Activated CD8-positive, alpha-beta T cell treated with anti-CD3 and anti-CD28 coated beads for 36 hours (primary cell): ENCODE data around the gene TMEM191C. TPM values are rescaled to one million over a fixed set of nuclear protein-coding genes. Genes with fewer than 3 reads are reported as not detected.

Source experiments
- ATAC-seq: fragments of 200-7000 bp; cut with Tn5 transposase; one replicate; pipeline ENCODE4 v1.10.0; 2021; ENCODE audit warnings: mild to moderate bottlenecking, moderate library complexity
- CTCF ChIA-PET: fragments of 350-600 bp; sonication (Branson Sonifier 250); formaldehyde crosslinking; loops from one replicate; lab custom pipeline; 2021; ENCODE audit warnings: antibody characterized with exemption; lab: Charles Lee
- POLR2A ChIA-PET: fragments of 350-600 bp; sonication (Branson Sonifier 250); formaldehyde crosslinking; loops from one replicate; lab custom pipeline; 2021; ENCODE audit warnings: antibody characterized with exemption; lab: Charles Lee
- DNase-seq: peaks from one replicate; pipeline ENCODE4 v3.0.0-alpha.2; 2020
- H3K27ac Mint-ChIP-seq: one replicate; pipeline ENCODE4 v1.8.0; 2021; ENCODE audit warnings: mild to moderate bottlenecking, mixed read lengths
- H3K27me3 Mint-ChIP-seq: one replicate; pipeline ENCODE4 v1.8.0; 2021; ENCODE audit warnings: mixed read lengths
- H3K36me3 Mint-ChIP-seq: one replicate; pipeline ENCODE4 v1.8.0; 2021; ENCODE audit warnings: low read depth, mixed read lengths
- H3K4me1 Mint-ChIP-seq: one replicate; pipeline ENCODE4 v1.8.0; 2021; ENCODE audit warnings: low read depth, mixed read lengths
- H3K4me3 Mint-ChIP-seq: one replicate; pipeline ENCODE4 v1.8.0; 2021; ENCODE audit warnings: mild to moderate bottlenecking, moderate library complexity, mixed read lengths
- H3K9me3 Mint-ChIP-seq: one replicate; pipeline ENCODE4 v1.8.0; 2021; ENCODE audit warnings: mixed read lengths
- CTCF ChIP-seq: fragments of 200-600 bp; IDR thresholded peaks from one replicate; pipeline ENCODE4 v1.8.0; 2022; ENCODE audit warnings: antibody characterized with exemption, mild to moderate bottlenecking
- intact Hi-C: fragments of 100-400 bp; cut with micrococcal nuclease; formaldehyde crosslinking; loops from one replicate; pipeline ENCODE4 v1.10.0; 2022
- total RNA-seq, 2 experiments: library from RNA; stranded (reverse); gene quantifications; one replicate each; pipeline ENCODE4 v1.2.3, GENCODE V29; 2021

The TMEM191C gene
- total RNA-seq, 2 experiments from 2014 or later: 1.7 to 2.7 TPM

GRCh38 chr22:21445437-21446127, 21.6 kb upstream of the TMEM191C start:
- Mint-ChIP-seq H3K9me3 (no peaks in the 10 kb centered on the region), H3K27ac (no peak overlapping the region), H3K4me1 (no peaks in the 10 kb centered on the region), H3K4me3 (no peak overlapping the region), H3K36me3 (peaks cover 2% of the 10 kb centered on the region), H3K27me3 (no peaks in the 10 kb centered on the region)
- ChIA-PET POLR2A (no interaction called here), CTCF (no interaction called here)
- no peak for DNase-seq
- ATAC-seq: no peak
- intact Hi-C loops: no loop called here
- TF ChIP-seq CTCF: no peak

- ATAC-seq (no peak), DNase-seq (no peak)
- H3K4me3 Mint-ChIP-seq: no peak overlapping the region
- no peak for TF ChIP-seq CTCF
- H3K4me1 Mint-ChIP-seq: no peaks in the 10 kb centered on the region
- ChIA-PET POLR2A (no interaction called here), CTCF (no interaction called here)
- intact Hi-C loops: no loop called here
- H3K9me3 Mint-ChIP-seq: no peaks in the 10 kb centered on the region
- no peaks in the 10 kb centered on the region for H3K27me3 Mint-ChIP-seq
- H3K27ac Mint-ChIP-seq: no peak overlapping the region
- peaks cover 2% of the 10 kb centered on the region for H3K36me3 Mint-ChIP-seq
These were observed 20.9 kb upstream of the TMEM191C start for GRCh38 chr22:21446128-21446826.

- POLR2A ChIA-PET: no interaction called here
- no peaks in the 10 kb centered on the region for H3K27me3 Mint-ChIP-seq
These were observed 20.1 kb upstream of the TMEM191C start for GRCh38 chr22:21446827-21447690.

GRCh38 chr22:21447694-21448402, 19.3 kb upstream of the TMEM191C start:
- DNase-seq (peak; percentile 22), ATAC-seq (peak; percentile 47)
- POLR2A ChIA-PET: no interaction called here
- peaks cover 2% of the 10 kb centered on the region for H3K36me3 Mint-ChIP-seq
- H3K27me3 Mint-ChIP-seq: no peaks in the 10 kb centered on the region
- no peaks in the 10 kb centered on the region for H3K4me1 Mint-ChIP-seq
- intact Hi-C loops: no loop called here
- H3K9me3 Mint-ChIP-seq: no peaks in the 10 kb centered on the region
- CTCF ChIA-PET: no interaction called here
- TF ChIP-seq CTCF: peak; percentile 17
- no peak overlapping the region for H3K4me3 Mint-ChIP-seq
- H3K27ac Mint-ChIP-seq: no peak overlapping the region

More at GRCh38 chr22:21446827-21447690, 20.1 kb upstream of the TMEM191C start:
- no peak for ATAC-seq
- Mint-ChIP-seq H3K4me1 (no peaks in the 10 kb centered on the region), H3K9me3 (no peaks in the 10 kb centered on the region), H3K27ac (no peak overlapping the region), H3K4me3 (no peak overlapping the region), H3K36me3 (peaks cover 2% of the 10 kb centered on the region)
- intact Hi-C loops: no loop called here
- CTCF ChIA-PET: no interaction called here
- DNase-seq: no peak
- no peak for TF ChIP-seq CTCF
